Activated CD8-positive, alpha-beta memory T cell treated with anti-CD3 and anti-CD28 coated beads for 36 hours (primary cell): ENCODE results near the gene UGT2A3. TPM values are rescaled to one million over a fixed set of nuclear protein-coding genes. Genes with fewer than 3 reads are reported as not detected.
"Not testable (repeated sequence)": the region's sequence is repeated elsewhere in the genome, so short reads cannot be mapped to it uniquely, and the experiment has no call there.

Experiments used
- CTCF ChIA-PET: fragments of 350-600 bp; sonication (Branson Sonifier 250); formaldehyde crosslinking; loops from one replicate; lab custom pipeline; 2021; ENCODE audit warnings: antibody characterized with exemption; lab: Charles Lee
- POLR2A ChIA-PET: fragments of 350-600 bp; sonication (Branson Sonifier 250); formaldehyde crosslinking; loops from one replicate; lab custom pipeline; 2021; ENCODE audit warnings: antibody characterized with exemption; lab: Charles Lee
- total RNA-seq, 2 experiments: library from RNA; stranded (reverse); gene quantifications; one replicate each; pipeline ENCODE4 v1.2.3, GENCODE V29; 2021

UGT2A3 gene
- not detected for total RNA-seq

DNA sequence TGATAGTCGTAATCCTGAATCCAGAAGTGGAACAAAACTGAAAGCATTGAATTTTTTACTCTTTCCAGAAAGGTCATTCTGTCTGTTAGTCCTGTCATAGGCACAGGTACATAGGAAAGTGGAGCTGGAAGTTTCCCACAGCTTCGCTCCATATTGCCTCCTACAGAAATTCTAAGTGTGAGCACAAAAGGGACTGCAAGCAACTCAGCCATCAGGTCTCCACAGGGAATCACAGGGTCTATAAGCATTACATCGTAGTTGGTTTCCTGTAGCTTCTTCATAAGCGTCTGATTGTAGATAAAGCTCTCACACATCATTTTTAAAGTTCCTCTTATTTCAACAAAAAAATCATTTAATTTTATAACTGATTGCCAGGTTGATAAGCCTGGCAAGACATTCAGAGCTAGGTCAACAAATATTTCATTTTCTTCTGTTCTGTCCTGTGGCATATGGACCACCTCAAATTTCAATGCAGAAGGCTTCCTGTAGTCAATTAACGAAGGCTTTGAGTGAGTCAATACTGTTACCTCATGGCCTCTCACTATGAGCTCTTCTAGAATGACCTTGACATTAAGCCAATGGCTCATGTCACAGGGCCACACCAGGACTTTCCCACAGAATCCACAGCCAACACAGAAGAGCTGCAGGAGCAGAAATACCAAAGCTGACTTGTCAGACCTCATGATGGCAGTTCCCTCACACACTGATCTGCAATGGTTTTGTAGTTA lies at the start of gene UGT2A3:
Gene UGT2A3, minus strand, starts transcription at position 727 of the 728 bp plus-strand sequence. Its CDS starts 44 bp downstream, at position 683.
- ChIA-PET POLR2A (no interaction called here), CTCF (no interaction called here)

GRCh38 chr4:68997040-68997439 lies 45.4 kb upstream of the UGT2A3 start:
- POLR2A ChIA-PET = no interaction called here
- CTCF ChIA-PET = no interaction called here

DNA sequence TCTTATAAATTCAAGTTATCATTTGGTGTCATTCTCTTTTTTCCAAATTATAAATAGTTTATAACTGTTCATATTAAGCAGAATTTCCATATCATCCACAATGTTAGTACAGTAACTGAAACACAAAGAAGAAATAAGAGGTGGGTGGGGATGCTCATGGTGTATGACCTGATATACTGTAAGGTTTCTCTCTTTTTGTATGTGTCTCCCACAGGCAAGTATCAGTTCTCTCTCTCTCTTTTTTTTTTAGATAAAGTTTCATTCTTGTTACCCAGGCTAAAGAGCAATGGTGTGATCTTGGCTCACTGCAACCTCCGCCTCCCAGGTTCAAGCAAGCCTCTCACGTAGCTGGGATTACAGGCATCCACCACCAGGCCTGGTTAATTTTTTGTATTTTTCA lies 43.7 kb upstream of the UGT2A3 start:
- ChIA-PET CTCF (no interaction called here), POLR2A (no interaction called here)

GRCh38 chr4:68987007-68987406 lies 35.4 kb upstream of the UGT2A3 start:
- CTCF ChIA-PET = no interaction called here
- POLR2A ChIA-PET = no interaction called here

GRCh38 chr4:68985442-68985841 lies 33.8 kb upstream of the UGT2A3 start:
- POLR2A ChIA-PET = no interaction called here
- CTCF ChIA-PET = no interaction called here

GRCh38 chr4:68984947-68985346 lies 33.3 kb upstream of the UGT2A3 start:
- POLR2A ChIA-PET = no interaction called here

GRCh38 chr4:68963374-68963773 lies 11.8 kb upstream of the UGT2A3 start:
- CTCF ChIA-PET = no interaction called here
- POLR2A ChIA-PET = no interaction called here

More at GRCh38 chr4:68984947-68985346, 33.3 kb upstream of the UGT2A3 start:
- CTCF ChIA-PET = no interaction called here

GRCh38 chr4:68962868-68963267 lies 11.3 kb upstream of the UGT2A3 start:
- POLR2A ChIA-PET = no interaction called here
- CTCF ChIA-PET = no interaction called here

DNA sequence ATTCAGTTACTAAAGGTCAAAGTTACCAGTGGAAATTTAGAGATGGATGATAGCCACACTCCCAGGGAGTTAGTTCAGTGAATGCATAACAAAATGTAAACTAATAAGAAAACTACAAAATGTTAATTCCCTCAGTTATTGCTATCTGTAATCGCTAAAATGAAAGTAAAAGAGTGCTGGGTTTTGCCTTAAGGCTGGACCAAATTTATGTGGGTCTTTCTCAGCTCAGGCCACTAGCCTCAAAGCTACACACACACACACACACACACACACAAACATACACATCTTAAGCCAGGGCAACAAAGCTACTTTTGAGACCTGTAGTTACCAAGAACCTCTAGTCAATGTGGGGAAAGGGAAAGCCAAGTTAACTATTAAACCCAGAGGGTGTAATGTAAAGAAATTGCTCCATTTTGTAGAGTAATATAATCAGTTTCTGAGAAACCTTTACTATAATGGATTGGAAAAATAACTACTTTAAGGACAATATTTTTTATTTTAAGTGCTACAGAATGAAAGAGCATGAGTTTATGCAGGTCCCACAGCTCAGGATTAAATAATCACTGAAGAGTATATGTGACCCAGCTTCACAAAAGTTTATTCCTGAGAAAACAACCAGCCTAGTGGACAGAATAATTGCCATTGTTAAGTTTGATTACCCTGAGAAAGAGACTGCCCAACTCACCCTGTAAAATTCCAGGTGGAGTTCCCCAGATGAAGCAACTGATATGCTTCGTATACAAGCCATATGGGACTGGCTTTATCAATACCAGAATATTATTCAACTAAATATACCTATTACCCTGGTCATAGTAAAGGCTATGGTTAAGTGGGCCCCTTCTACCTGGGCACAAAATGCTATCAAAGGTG lies 8.9 kb upstream of the UGT2A3 start:
- POLR2A ChIA-PET = no interaction called here
- CTCF ChIA-PET = no interaction called here

DNA sequence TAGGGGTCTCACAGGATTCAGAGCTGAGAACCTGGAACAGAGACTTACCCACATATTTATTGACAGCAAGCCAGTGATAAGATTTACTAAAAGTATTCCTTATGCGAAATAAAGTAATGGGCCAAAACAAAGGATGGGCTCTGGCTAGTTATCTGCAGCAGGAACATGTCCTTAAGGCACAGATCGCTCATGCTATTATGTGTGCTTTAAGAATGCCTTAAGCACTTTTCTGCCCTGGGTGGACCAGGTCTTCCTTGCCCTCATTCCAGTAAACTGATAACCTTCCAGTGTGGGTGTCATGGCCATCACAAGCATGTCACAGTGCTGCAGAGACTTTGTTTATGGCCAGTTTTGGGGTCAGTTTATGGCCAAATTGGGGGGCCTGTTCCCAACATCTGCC lies 7.5 kb upstream of the UGT2A3 start:
- POLR2A ChIA-PET, CTCF ChIA-PET: not testable (repeated sequence)

DNA sequence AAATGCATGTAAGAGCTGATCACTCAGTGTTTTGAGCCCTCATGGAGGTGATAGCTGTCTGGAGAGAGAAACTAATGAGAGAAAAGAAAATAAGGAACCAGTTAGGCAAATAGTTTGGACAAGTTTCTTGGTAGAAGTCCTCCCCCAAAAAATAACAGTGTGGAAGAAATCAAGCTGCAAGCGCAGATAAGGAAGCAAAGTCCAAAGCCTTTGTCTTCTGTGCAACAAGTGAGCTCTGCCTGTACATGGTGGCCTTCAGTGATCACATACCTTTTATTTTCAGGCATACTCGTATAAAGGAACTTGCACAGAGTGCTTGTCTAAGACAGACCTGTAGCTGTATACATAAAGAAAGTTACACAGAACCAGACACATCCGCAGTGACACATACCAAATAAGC lies 2.5 kb upstream of the UGT2A3 start:
- POLR2A ChIA-PET = no interaction called here
- CTCF ChIA-PET = no interaction called here

- ChIA-PET CTCF (no interaction called here), POLR2A (no interaction called here)
Measured at GRCh38 chr4:68953056-68953596, 1.5 kb upstream of the UGT2A3 start.

GRCh38 chr4:68951806-68952585 lies 392 bp upstream of the UGT2A3 start:
- ChIA-PET POLR2A (no interaction called here), CTCF (no interaction called here)

- ChIA-PET POLR2A (no interaction called here), CTCF (no interaction called here)
Measured at GRCh38 chr4:68950033-68950432, 1.6 kb downstream of the UGT2A3 start.

DNA sequence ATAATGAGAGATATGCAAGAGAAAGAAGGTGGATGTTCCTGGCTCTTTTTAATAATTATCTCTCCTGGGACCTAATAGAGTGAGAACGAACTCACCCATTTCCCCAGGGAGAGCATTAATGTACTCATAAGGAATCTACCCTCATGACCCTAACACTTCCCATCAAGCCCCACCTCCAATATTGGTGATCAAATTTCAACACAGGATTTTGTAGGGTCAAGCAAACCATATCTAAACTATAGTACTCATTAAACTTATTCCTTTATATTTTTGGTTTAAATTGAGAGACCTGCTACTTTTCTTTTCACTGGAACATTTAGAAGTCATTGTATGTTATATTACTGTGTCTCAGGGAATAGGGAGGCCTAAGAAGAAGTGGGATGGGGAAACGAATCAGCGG lies 2.6 kb downstream of the UGT2A3 start:
- CTCF ChIA-PET = no interaction called here
- POLR2A ChIA-PET = no interaction called here

- ChIA-PET POLR2A (no interaction called here), CTCF (no interaction called here)
Measured at GRCh38 chr4:68948044-68948743, 3.4 kb downstream of the UGT2A3 start.

- POLR2A ChIA-PET = no interaction called here
- CTCF ChIA-PET = no interaction called here
Measured at GRCh38 chr4:68929076-68929737, 22.4 kb downstream of the UGT2A3 start.

DNA sequence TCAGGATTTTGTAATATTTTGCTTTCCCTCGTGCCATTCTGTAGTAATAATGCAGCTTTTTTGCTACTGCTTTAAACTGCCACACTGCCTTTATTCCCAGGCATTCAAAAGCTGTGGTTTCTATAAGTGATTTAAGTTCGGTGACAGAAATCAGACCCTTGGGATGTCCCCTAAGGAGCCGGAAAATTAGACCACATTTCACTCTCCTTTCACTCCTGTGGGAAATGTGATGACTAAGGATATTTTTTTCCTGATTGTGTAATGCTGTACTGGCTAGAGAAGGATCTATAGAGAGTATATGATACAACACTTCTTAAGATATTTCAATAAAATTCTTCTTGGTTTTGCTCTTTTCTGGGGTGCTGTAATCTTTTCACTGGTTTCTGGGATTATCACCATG lies 24.4 kb downstream of the UGT2A3 start:
- CTCF ChIA-PET = no interaction called here

DNA sequence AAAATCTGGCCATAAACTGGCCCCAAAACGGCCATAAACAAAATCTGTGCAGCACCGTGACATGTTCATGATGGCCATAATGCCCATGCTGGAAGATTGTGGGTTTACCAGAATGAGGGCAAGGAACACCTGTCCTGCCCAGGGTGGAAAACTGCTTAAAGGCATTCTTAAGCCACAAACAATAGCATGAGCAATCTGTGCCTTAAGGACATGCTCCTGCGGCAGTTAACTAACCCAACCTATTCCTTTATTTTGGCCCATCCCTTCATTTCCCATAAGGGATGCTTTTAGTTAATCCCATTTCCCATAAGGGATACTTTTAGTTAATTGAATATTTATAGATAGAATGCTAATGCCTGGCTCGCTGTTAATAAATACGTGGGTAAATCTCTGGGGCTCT lies 29.4 kb downstream of the UGT2A3 start:
- CTCF ChIA-PET, POLR2A ChIA-PET: not testable (repeated sequence)

More for the DNA sequence above, 24.4 kb downstream of the UGT2A3 start:
- POLR2A ChIA-PET = no interaction called here
